Measurements from ENCODE around the gene FILIP1.

- TF ChIP-seq, protein P1, sequence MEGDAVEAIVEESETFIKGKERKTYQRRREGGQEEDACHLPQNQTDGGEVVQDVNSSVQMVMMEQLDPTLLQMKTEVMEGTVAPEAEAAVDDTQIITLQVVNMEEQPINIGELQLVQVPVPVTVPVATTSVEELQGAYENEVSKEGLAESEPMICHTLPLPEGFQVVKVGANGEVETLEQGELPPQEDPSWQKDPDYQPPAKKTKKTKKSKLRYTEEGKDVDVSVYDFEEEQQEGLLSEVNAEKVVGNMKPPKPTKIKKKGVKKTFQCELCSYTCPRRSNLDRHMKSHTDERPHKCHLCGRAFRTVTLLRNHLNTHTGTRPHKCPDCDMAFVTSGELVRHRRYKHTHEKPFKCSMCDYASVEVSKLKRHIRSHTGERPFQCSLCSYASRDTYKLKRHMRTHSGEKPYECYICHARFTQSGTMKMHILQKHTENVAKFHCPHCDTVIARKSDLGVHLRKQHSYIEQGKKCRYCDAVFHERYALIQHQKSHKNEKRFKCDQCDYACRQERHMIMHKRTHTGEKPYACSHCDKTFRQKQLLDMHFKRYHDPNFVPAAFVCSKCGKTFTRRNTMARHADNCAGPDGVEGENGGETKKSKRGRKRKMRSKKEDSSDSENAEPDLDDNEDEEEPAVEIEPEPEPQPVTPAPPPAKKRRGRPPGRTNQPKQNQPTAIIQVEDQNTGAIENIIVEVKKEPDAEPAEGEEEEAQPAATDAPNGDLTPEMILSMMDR (conservative IDR thresholded peaks at IDR 0.05; ENCODE audit: low read depth, low read length), result no peak
- no peak for TF ChIP-seq BHLHE40 (IDR thresholded peaks at IDR 0.05; ENCODE audit: low read depth, low read length)
- no peak for TF ChIP-seq POLR2A (IDR thresholded peaks at IDR 0.05; ENCODE audit: low read depth, low read length)
- 0 out of 2 replicates have a peak, but pooled peaks have one; percentile 9 for TF ChIP-seq CEBPB (IDR thresholded peaks at IDR 0.05; ENCODE audit: low read depth, low read length)
- TF ChIP-seq MXI1 (IDR thresholded peaks at IDR 0.05; ENCODE audit: borderline replicate concordance, low read depth, low read length), result no peak
- TF ChIP-seq ELK1 (IDR thresholded peaks at IDR 0.05; ENCODE audit: borderline replicate concordance, low read depth, low read length), result no peak
- TF ChIP-seq, protein P2, sequence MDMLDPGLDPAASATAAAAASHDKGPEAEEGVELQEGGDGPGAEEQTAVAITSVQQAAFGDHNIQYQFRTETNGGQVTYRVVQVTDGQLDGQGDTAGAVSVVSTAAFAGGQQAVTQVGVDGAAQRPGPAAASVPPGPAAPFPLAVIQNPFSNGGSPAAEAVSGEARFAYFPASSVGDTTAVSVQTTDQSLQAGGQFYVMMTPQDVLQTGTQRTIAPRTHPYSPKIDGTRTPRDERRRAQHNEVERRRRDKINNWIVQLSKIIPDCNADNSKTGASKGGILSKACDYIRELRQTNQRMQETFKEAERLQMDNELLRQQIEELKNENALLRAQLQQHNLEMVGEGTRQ (IDR thresholded peaks at IDR 0.05; ENCODE audit: low read depth, low read length), result no peak
- TF ChIP-seq RCOR1 (IDR thresholded peaks at IDR 0.05; ENCODE audit: insufficient replicate concordance, low read length), result peak; percentile 68
- TF ChIP-seq RAD21 (IDR thresholded peaks at IDR 0.05; ENCODE audit: low read length), result no peak
- peak; percentile 64 for TF ChIP-seq FOS (IDR thresholded peaks at IDR 0.05; ENCODE audit: low read depth, low read length)
- TF ChIP-seq SMC3 (IDR thresholded peaks at IDR 0.05; ENCODE audit: low read depth, low read length), result no peak
- 0 out of 2 replicates have a peak, but pooled peaks have one; percentile 15 for TF ChIP-seq MAZ (IDR thresholded peaks at IDR 0.05; ENCODE audit: borderline replicate concordance, low read depth, low read length)
- peak; percentile 67; the same call in 1 of the 2 replicates for TF ChIP-seq NFE2L2 (IDR thresholded peaks at IDR 0.05; ENCODE audit: low read depth, low read length)
- no peak for TF ChIP-seq RFX5 (IDR thresholded peaks at IDR 0.05; ENCODE audit: low read depth, low read length)
Measured at GRCh38 chr6:75275067-75275466, 218.5 kb downstream of the FILIP1 start.

Data from IMR-90 (cell line).